Measurements from ENCODE around the gene IP6K1.

GRCh38 chr3:49727924-49728361 is 58.4 kb downstream of the IP6K1 start:
- TF ChIP-seq CTCF (conservative IDR thresholded peaks at IDR 0.05; ENCODE audit: low read length), result no peak
- no peak for TF ChIP-seq EZH2phosphoT487 (IDR thresholded peaks at IDR 0.05; ENCODE audit: borderline replicate concordance)

Data from Loucy (cell line).